ENCODE data around the gene CNTLN. TPM values are rescaled to one million over a fixed set of nuclear protein-coding genes. Genes with fewer than 3 reads are reported as not detected.

Gene CNTLN
- total and polyA plus RNA-seq, 2 of the 8 experiments (the other 6 are each of a cell fraction or from before 2014, with no cell fraction given) = 4.8 to 10.8 TPM

- H3K79me1 ChIP-seq (ENCODE audit: low read depth, low read length) = no peaks in the 10 kb centered on the region
- H3K9me3 ChIP-seq (ENCODE audit: insufficient read depth in 2 of 2, low read depth in 1 of 2, low read length in 1 of 2) = no peaks in the 10 kb centered on the region
- DNase-seq (ENCODE audit: low read depth in 1 of 2, low spot score in 2 of 2) = no peak
- 95% methylated on average over 3 of the region's 3 CpGs; no CpG with 5 or more reads in 1 of the 2 experiments for WGBS, 2 experiments (ENCODE audit: extremely low coverage in 1 of 2, insufficient coverage in 1 of 2, insufficient read length in 1 of 2, insufficient replicate concordance in 2 of 2, low coverage in 1 of 2, low lambda C conversion rate in 2 of 2, missing lambda C conversion rate in 1 of 2)
- H4K8ac ChIP-seq (ENCODE audit: extremely low read depth, insufficient read depth, low read length) = no peak overlapping the region
- no peak overlapping the region for H2BK12ac ChIP-seq (ENCODE audit: low read depth, low read length)
- peaks cover 0 to 2% (median 0%) of the 10 kb centered on the region in 4 experiments; a peak in 1 of 8 replicates for H3K36me3 ChIP-seq (ENCODE audit: control insufficient read depth in 2 of 4, insufficient read depth in 4 of 4, low read length in 3 of 4)
- no peaks in the 10 kb centered on the region for H3K27me3 ChIP-seq (replicated peaks in 1 of 4; ENCODE audit: control insufficient read depth in 3 of 4, extremely low read depth in 1 of 4, insufficient read depth in 3 of 4, low read length in 3 of 4)
- H3K79me2 ChIP-seq (ENCODE audit: control insufficient read depth in 1 of 2, insufficient read depth in 2 of 2, low read length in 2 of 2) = no peaks in the 10 kb centered on the region
- H2BK120ac ChIP-seq (replicated peaks; ENCODE audit: low read depth, low read length) = no peak overlapping the region
- no peak overlapping the region for H3K56ac ChIP-seq (replicated peaks; ENCODE audit: insufficient read length, low read depth, low read length)
- no peak overlapping the region for H2AK5ac ChIP-seq (ENCODE audit: low read depth, low read length)
- no peak overlapping the region for H3K4ac ChIP-seq (replicated peaks; ENCODE audit: insufficient read length, low read depth, low read length)
- ChIA-PET POLR2A (ENCODE audit: partially characterized antibody) (no interaction called here), CTCF (ENCODE audit: partially characterized antibody) (interaction anchor here (1.0 to 1.7 kb wide), 3 partner anchors 13 to 83 kb away, joined by 3 to 5 read pairs (median 4); no protein-coding TSS in a partner anchor)
- no peak overlapping the region for H2AFZ ChIP-seq (ENCODE audit: low read length)
- no peak for FAIRE-seq
- H3K14ac ChIP-seq (ENCODE audit: insufficient read length) = no peak overlapping the region
- H3K18ac ChIP-seq (ENCODE audit: extremely low read depth, low read length) = no peak overlapping the region
- no peak overlapping the region for H2BK20ac ChIP-seq (ENCODE audit: low read length)
- no peak overlapping the region for H4K5ac ChIP-seq (ENCODE audit: insufficient read length, low read depth, low read length)
- no peak overlapping the region for H3K4me2 ChIP-seq (ENCODE audit: insufficient read depth in 1 of 2, low read depth in 2 of 2, low read length in 2 of 2)
- no peak overlapping the region for H2BK15ac ChIP-seq (ENCODE audit: low read length)
- H4K91ac ChIP-seq (replicated peaks; ENCODE audit: insufficient read length, low read length) = no peak overlapping the region
- TF ChIP-seq PHF8 (conservative IDR thresholded peaks at IDR 0.05; ENCODE audit: low read depth, low read length) (no peak), POU5F1 (IDR thresholded peaks at IDR 0.05; ENCODE audit: low read depth, low read length) (no peak), ASH2L (IDR thresholded peaks at IDR 0.05; ENCODE audit: low read length) (no peak), SP2 (IDR thresholded peaks at IDR 0.05; ENCODE audit: low read length) (no peak), CHD2 (IDR thresholded peaks at IDR 0.05; ENCODE audit: low read length) (no peak), CEBPB (IDR thresholded peaks at IDR 0.05; ENCODE audit: low read depth, low read length) (no peak), TEAD4 (IDR thresholded peaks at IDR 0.05; ENCODE audit: low read depth, low read length) (no peak), BRCA1 (IDR thresholded peaks at IDR 0.05; ENCODE audit: low read depth, low read length) (no peak), RAD21 (IDR thresholded peaks at IDR 0.05 in 1 of 2, conservative IDR thresholded peaks at IDR 0.05 in 1 of 2; ENCODE audit: low read depth in 2 of 2, low read length in 2 of 2) (no peak)
- TF ChIP-seq, protein P1, sequence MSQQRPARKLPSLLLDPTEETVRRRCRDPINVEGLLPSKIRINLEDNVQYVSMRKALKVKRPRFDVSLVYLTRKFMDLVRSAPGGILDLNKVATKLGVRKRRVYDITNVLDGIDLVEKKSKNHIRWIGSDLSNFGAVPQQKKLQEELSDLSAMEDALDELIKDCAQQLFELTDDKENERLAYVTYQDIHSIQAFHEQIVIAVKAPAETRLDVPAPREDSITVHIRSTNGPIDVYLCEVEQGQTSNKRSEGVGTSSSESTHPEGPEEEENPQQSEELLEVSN (IDR thresholded peaks at IDR 0.05) = no peak
- no peak overlapping the region for H3K9ac ChIP-seq (replicated peaks in 1 of 4; ENCODE audit: extremely low read depth in 1 of 4, low read depth in 3 of 4, low read length in 3 of 4)
- no peaks in the 10 kb centered on the region for H3K23me2 ChIP-seq (ENCODE audit: low read depth, low read length)
- H2BK5ac ChIP-seq (ENCODE audit: low read depth, low read length) = no peak overlapping the region
- H3K4me1 ChIP-seq (replicated peaks in 1 of 4; ENCODE audit: control insufficient read depth in 3 of 4, insufficient read depth in 4 of 4, low read length in 3 of 4) = no peaks in the 10 kb centered on the region
- H3K4me3 ChIP-seq (ENCODE audit: extremely low read depth in 1 of 4, insufficient read depth in 2 of 4, low read depth in 3 of 4, low read length in 4 of 4) = no peak overlapping the region
- no peaks in the 10 kb centered on the region for H4K20me1 ChIP-seq (replicated peaks in 1 of 2; ENCODE audit: control insufficient read depth in 1 of 2, insufficient read depth in 2 of 2, low read length in 2 of 2)
- H3K27ac ChIP-seq (ENCODE audit: low read depth, low read length) = no peak overlapping the region
- no peak overlapping the region for H3K23ac ChIP-seq (ENCODE audit: insufficient read length)
Observed at GRCh38 chr9:17484906-17485305, 350.1 kb downstream of the CNTLN start.
